Renal pelvis (tissue), 4 donors: ENCODE measurements around the gene SLC5A11. TPM values are rescaled to one million over a fixed set of nuclear protein-coding genes. Genes with fewer than 3 reads are reported as not detected.
A peak's percentile ranks its signal among the peaks of the same experiment; 100 is the strongest.
"Not testable (repeated sequence)": the region's sequence is repeated elsewhere in the genome, so short reads cannot be mapped to it uniquely, and the experiment has no call there.

Source experiments
- DNase-seq: peaks from one replicate; pipeline ENCODE4 v3.0.0-alpha.2; 2013
- polyA plus RNA-seq, 3 donors: library from polyadenylated mRNA; unstranded; fragments of 120-200 nt; gene quantifications; one replicate each; pipeline ENCODE4 v1.2.1, GENCODE V29; 2013; ENCODE audit not compliant: insufficient read length in 3 of 3

SLC5A11 gene
- polyA plus RNA-seq, 3 donors, result 5.8 to 7.8 (median 7.2) TPM

DNA sequence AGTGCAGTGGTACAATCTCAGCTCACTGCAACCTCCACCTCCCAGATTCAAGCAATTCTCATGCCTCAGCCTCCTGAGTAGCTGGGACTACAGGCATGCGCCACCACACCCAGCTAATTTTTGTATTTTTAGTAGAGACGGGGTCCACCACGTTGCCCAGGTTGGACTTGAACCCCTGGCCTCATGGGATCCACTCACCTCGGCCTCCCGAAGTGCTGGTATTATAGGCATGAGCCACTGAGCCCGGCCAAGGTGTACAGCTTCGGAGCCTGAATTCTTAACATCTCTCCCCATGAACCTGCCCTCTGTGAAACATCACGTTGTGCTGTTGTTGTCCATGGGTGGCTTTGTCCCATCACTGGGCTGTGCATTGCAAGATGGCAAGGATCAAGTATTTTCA is 11.1 kb downstream of the SLC5A11 start:
- DNase-seq, result not testable (repeated sequence)

DNA sequence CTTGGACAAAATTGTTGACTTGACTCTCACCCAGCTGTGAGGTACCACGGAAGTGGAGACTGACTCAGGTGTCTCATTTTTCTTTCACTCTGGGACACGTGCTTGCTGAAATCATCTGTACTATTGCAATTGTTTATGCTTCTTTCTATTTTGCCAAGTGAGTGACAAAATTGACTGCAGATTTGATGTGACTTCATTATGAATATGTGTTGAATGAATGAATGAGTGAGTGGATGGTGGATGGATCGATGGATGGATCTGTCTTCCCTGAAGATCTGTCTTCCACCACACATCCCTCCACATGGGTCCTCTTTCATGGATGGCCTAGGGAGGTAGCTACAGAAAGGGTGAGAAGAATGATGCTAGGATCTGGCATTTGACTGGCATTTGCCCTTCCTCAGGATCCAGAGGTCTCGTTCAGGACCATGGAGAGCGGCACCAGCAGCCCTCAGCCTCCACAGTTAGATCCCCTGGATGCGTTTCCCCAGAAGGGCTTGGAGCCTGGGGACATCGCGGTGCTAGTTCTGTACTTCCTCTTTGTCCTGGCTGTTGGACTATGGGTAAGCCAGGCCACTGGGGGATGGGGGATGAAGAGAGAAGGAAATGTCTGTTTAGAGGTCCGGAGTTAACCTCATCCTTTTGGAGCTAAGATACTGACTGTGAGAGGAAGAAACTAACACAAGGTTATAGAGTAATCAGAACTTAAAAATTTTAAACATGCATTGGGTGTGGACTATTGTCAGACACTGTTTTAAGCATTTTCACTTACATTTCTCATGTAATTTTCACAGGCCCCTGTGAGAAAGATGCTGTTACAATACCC is 12.7 kb downstream of the SLC5A11 start:
- DNase-seq, result peak; percentile 62

DNA sequence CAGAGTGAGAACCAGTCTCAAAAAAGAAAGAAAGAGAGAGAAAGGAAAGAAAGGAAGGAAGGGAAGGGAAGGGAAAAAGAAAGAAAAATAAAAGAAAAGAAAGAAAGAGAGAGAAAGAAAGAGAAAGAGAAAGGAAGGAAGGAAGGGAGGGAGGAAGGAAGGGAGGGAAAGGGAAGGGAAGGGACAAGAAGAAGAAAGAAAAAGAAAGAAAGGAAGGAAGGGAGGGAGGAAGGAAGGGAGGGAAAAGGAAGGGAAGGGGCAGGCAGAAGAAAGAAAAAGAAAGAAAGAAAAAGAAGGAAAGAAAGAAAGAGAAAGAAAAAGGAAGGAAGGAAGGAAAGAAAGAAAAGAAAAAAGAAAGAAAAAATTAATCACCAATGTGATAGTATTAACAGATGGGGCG is 15.7 kb downstream of the SLC5A11 start:
- no peak for DNase-seq

DNA sequence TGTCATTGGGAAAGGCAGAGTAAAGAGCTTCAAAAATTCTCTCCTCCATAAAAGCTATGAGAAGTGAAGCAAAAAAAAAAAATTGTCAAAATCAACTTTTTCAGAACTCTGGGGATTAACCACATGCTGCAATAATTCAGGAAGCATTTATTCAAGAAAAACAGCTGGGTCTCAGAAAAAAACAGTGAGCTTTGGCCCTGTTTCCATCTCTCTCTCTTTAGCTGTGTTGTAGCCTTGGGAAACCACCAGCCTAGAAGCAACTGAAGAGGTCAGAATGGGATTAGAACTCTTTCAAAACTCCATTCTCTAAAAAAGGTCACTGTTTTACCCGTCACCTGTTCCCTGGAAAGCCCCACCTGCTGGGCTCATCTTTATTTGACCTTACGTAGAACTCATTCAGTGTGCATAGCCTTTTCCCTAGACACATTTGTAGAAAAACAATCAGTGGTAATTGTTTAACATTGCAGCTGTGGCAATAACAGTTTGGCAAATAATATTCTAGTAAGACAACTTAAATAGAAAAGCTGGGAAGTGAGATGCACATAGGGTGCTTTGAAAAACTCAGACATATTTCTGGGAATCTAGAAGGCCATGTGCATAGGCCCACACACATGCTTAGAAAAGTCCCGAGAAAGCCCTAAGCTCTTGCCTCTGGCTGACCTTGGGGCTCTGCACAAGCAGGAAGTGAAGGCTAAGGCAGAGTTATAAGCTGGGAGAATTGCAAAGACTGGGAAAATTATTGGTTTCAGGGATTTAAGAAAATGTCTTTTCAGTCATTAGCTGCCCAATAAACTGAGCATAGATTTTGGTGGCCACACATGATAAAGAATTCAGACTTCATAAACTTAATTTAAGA is 18.0 kb downstream of the SLC5A11 start:
- no peak for DNase-seq

DNA sequence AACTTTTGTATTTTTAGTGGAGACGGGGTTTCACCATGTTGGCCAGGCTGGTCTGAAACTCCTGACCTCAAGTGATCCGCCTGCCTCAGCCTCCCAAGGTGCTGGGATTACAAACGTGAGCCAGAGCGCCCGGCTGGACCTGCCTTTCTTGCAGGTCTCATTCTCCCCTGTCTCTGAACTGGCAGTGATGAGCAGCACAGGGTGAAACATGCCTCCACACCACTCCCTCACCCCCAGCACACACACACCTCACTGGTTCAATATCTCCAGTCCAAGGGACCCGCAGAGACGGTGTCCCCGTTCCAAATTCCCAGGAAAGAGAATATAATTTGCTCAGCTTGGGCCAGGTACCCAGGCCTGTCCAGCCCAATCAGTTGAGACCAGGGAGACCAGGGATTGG is 23.3 kb downstream of the SLC5A11 start:
- no peak for DNase-seq

DNA sequence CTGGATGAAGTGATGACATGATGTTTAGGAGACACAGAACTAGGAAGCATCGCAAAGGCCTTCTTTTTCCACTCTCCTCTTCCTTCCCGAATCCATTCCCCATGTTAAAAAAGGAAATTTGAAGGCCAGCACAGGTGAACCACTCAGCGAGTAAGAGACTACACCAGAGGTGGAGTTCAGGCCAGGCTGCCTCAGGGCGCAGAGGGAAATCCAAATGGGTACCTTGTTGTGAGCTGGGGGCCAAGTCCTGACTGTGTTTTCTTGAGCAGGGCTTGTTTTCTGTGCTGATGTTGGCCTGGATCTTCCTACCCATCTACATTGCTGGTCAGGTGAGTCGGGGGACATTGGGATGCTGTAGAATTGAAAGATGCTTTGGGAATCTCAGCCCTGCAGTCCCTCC is 26.1 kb downstream of the SLC5A11 start:
- no peak for DNase-seq

DNA sequence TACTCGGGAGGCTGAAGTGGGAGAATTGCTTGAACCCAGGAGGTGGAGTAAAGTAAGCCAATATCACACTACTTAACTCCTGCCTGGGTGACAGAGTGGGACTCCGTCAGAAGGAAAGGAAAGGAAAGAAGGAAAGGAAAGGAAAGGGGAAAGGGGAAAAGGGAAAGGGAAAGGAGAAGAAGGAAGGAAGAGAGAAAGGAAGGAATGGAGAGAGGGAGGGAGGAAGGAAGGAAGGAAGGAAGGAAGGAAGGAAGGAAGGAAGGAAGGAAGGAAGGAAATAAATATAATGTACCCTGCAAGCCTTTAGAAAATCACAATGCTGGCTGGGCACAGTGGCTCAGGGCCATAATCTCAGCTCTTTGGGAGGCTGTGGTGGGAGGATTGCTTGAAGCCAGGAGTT is 27.3 kb downstream of the SLC5A11 start:
- no peak for DNase-seq

DNA sequence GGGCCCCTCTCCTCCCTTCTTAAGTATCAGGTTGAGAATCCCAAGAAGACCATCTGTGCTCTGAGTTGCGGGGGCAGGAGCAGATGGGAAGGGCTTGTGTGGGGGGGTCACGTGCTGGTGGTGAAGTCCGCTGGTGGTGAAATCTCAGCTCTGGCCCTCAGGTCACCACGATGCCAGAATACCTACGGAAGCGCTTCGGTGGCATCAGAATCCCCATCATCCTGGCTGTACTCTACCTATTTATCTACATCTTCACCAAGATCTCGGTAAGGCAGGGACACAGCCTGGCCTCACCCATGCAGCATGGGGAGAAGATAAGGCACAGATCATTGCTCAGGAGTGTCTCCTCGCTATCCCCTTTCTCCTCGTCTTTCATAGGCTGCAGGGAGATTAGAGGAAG is 29.7 kb downstream of the SLC5A11 start:
- no peak for DNase-seq

DNA sequence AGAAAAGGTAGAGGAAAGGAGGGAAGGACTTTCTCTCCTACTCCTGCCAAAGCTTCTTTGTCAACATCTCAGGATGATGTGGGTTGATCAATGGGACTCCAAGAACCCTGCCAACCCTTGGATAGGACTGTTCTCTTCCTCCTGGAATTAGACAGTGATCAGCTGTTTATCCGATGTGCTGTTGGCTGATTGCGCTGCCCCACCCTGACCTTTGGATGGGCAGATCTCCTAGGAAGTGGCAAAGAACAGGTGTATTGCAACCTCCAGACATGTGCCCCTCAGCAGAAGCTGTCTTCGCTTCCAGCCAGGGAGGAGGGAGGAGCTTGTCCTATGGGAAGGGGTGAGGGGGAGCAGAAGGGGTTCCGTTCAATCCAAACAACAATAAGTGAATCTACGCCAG is 30.5 kb downstream of the SLC5A11 start:
- no peak for DNase-seq

DNA sequence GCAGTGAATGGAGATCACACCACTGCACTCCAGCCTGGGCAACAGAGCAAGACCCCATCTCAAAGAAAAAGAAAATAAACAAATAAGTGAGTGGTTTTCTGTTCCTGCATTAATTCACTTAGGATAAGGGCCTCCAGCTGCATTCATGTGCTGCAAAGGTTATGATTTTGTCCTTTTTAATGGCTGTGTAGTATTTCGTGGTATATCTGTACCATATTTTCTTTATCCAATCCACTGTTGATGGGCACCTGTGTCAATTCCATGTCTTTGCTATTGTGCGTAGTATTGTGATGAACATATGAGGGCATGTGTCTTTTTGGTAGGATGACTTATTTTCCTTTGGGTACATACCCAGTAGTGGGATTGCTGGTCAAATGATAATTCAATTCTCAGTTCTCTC is 33.9 kb downstream of the SLC5A11 start:
- no peak for DNase-seq

DNA sequence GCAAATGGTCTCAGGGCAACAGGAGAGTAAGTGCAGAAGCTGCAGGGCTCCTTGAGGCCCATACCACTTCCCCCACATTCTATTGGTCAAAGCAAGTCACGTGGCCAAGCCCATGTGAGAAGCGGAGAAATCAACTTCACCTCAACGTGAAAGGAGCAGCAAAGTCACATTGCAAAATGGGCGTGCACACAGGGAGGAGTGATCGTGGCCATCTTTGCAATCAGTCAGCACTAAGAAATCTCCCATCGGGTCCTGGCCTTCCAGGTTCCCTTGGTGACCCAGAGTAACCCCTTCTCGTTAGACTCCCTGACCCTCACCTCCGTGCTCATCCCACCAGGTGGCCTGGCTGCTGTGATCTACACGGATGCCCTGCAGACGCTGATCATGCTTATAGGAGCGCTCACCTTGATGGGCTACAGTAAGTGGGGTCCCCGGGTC is 38.0 kb downstream of the SLC5A11 start:
- DNase-seq, result no peak

DNA sequence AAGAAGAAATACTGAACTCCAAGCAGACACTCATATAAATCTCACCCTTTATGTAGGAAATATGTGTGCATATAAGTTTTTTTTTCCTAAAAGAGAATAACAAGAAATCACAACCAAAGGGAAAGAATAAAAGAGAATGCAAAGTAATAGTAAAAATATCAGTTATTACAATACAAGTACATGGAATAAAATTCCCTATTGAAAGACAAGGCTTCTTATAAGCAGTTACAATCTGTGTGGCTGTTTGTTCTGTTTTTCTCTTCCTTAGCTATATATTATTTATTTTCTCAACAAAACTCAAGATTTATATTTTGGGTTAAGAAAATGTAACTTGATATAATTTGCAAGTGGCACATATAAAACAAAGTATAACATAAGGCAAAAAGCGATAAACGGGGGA is 41.7 kb downstream of the SLC5A11 start:
- no peak for DNase-seq

DNA sequence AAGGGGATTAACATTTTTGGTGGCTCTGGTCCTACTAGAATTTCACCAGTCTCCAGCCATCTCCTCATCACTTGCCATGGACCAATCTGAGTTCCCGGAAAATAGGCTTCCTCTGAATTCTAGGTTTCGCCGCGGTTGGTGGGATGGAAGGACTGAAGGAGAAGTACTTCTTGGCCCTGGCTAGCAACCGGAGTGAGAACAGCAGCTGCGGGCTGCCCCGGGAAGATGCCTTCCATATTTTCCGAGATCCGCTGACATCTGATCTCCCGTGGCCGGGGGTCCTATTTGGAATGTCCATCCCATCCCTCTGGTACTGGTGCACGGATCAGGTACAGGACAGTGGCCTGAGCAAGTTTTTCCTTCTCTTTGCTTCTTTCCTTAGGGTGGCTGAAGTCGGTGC is 45.0 kb downstream of the SLC5A11 start:
- DNase-seq, result no peak

DNA sequence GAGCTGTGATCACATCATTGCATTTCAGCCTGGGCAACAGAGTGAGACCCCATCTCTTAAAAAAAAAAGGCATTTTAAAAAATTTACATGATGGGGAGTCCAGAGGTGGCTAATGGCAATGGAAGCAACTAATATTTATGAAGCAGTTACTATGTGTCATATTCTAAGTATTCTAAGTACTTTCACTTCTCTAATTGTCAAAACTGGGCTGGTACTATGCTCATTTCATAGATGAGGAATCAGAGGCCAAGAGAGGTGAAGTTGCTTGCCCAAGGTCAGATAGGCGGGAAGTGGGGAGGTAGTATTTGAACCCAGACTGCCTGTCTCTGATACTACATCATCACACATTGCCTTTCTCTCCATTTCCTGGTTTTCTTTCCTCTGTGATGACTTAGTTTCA is 50.7 kb downstream of the SLC5A11 start:
- no peak for DNase-seq

DNA sequence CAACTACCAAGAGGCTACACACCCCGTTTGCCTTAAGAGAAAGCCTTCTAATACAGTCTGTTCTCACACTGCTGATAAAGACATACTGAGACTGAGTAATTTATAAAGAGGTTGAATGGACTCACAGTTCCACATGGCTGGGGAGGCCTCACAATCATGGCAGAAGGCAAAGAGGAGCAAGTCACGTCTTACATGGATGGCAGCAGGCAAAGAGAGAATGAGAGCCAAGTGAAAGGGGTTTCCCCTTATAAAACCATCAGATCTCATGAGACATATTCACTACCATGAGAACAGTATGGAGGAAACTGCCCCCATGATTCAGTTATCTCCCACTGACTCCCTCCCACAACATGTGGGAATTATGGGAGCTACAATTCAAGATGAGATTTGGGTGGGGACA is 51.8 kb downstream of the SLC5A11 start:
- DNase-seq, result not testable (repeated sequence)

DNA sequence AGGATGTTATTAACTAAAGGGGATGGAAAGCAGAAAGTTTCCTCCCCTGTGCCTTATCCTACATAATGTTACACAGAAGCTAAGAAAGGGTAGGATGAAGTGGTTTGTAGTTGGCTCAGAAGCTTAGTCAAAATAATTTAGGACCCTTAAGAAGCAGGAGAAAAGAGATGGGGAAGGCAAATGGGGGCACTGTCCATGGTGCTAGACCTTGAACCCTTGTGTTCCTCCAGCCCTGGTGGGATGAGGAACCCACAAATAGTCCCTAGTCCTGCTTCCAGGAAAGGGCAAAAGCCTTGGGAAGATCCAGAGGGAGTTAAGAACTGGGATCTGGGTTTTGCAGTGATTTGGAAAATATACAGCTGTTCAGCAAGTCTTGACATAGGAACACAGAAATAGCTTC is 54.5 kb downstream of the SLC5A11 start:
- peak; percentile 0 for DNase-seq

DNA sequence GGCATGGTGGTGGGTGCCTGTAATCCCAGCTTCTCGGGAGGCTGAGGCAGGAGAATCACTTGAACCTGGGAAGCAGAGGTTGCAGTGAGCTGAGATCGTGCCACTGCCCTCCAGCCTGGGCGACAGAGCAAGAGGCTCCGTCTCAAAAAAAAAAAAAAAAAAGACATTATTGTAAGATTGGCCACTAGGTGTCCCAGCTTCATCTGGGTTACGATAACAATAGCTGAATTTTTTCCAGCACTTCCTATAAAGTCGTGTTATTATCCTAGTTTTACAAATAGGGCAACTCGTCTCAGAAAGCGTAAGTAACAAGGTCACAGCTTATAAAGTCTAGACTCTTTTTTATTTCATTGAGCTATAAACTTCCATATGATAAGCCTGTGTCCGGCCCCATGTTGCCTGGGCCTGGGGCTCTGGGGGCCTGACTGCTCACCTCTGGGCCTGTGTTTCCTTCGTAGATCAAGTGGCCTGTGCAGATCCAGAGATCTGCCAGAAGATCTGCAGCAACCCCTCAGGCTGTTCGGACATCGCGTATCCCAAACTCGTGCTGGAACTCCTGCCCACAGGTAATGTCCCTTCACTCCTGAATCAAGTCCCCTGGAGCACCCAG is 60.5 kb downstream of the SLC5A11 start:
- DNase-seq, result peak; percentile 0

DNA sequence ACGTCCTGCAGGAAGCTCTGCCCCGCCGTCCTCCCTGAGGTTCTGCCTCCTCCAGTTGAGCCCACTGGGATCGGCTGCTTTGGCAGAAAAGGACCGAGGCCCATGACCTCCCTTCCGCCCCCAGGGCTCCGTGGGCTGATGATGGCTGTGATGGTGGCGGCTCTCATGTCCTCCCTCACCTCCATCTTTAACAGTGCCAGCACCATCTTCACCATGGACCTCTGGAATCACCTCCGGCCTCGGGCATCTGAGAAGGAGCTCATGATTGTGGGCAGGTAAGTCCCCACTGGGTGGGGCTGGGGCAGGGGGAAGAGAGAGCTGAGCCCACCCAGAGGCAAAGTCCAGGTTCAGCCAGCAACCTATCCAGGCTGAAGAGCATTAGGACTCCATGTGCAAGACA is 61.1 kb downstream of the SLC5A11 start:
- no peak for DNase-seq

DNA sequence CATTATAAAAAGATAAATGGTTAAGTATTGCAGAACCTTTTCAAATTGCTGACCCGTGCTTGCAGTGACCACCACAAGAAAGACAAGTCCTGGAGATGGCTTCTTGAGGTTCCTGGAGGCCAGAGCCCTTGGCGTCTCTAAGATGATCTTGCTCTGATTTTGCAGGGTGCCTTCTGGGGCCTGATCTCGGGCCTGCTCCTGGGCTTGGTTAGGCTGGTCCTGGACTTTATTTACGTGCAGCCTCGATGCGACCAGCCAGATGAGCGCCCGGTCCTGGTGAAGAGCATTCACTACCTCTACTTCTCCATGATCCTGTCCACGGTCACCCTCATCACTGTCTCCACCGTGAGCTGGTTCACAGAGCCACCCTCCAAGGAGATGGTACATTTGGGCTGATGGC is 63.0 kb downstream of the SLC5A11 start:
- DNase-seq, result no peak

DNA sequence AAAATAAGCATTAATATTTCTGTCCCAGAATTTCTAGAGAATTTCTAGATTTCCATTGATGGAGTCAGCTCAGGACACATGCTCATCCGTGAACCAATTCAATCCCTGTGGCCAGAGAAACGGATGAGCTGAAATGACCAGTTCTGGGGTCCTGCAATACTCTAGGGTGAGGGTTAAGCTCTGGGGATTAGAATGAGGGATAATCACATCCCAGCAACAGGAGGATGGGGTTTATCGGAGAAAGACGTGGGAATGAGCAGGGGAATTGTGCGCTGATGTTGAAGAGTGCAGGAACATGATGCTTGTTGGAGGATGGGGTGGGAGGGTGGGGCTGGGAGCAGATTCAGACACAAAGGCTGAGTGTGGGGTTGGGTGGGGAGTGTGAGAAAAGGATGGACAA is 64.1 kb downstream of the SLC5A11 start:
- DNase-seq, result no peak

DNA sequence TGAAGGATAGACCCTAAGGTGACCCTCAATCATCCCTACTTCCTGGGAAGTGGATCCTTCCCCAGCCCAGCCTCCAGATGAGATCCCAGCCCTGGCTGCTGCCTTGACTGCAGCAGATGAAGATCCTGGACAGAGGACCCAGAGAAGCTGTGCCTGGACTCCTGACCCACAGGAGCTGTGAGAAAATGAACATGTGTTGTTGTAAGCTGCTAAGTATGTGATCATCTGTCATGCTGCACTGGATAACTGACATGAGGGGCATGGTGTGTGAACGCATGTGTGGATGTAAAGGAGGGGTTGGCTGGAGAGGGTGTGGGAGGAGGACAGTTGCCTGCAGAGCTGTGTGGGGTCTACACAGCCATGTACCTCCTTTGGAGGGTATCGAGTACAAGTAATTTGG is 69.3 kb downstream of the SLC5A11 start:
- no peak for DNase-seq

DNA sequence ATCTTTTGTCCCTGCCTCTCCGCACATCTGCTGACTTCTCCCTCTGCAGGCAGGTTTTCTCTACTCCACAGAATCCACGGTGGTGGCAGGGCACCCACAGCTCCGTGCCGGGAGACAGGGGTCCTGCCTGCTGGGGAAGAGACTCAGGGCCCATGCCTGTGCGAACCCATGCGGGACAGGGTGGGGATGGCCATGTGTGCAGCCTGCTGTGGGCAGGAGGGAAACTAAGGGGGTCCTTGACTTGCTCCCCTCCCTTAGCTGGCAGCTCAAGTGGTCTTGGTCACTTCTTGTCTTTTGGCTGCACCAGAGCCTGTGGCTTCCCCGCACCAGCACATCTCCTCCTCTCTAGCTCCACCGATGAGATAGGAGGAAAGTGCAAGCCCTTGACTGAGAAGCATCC is 69.8 kb downstream of the SLC5A11 start:
- no peak for DNase-seq

DNA sequence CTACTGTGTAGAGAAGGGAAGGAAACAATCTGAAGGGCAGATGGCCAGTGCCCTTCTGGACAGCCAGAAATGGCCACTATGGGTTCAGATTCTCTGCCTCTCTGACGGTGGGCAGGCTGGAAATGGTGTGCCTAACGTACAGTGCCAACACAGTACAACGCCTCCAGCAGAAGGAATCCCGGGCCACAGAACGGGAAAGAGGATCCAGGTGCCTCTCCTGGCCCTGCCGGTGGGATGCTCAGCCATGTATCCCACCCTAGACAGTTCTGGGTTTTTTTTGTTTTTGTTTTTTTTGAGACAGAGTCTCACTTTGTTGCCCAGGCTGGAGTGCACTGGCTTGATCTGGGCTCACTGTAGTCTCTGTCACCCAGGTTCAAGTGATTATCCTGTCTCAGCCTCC is 71.5 kb downstream of the SLC5A11 start:
- no peak for DNase-seq
